Glomerular endothelial cell (primary cell): ENCODE results near the gene STOML3. TPM values are rescaled to one million over a fixed set of nuclear protein-coding genes. Genes with fewer than 3 reads are reported as not detected.

Source experiments
- DNase-seq: peaks from one replicate; pipeline ENCODE4 v3.0.0-alpha.2; 2011; ENCODE audit warnings: low read depth, low spot score; ENCODE audit errors: extremely low read depth
- total RNA-seq: library from RNA; depleted of rRNA; stranded (reverse); fragments of >200 nt; gene quantifications from 2 replicates; pipeline ENCODE4 v1.2.3, GENCODE V29; 2015

The STOML3 gene
- total RNA-seq, 1 donor from 2014 or later, result not detected

- no peak for DNase-seq
Observed at GRCh38 chr13:38993381-38993780, 2.8 kb upstream of the STOML3 start.

GRCh38 chr13:38981096-38981495, 9.5 kb downstream of the STOML3 start:
- no peak for DNase-seq

- DNase-seq, result no peak
Observed at GRCh38 chr13:38980750-38981078, 9.9 kb downstream of the STOML3 start.

- no peak for DNase-seq
Observed at GRCh38 chr13:38979891-38980749, 10.5 kb downstream of the STOML3 start.

GRCh38 chr13:38970380-38971051, 20.1 kb downstream of the STOML3 start:
- DNase-seq, result no peak

GRCh38 chr13:38969187-38969586, 21.4 kb downstream of the STOML3 start:
- no peak for DNase-seq

GRCh38 chr13:38967446-38967845, 23.2 kb downstream of the STOML3 start:
- no peak for DNase-seq

- no peak for DNase-seq
Observed at GRCh38 chr13:38965281-38965680, 25.4 kb downstream of the STOML3 start.

GRCh38 chr13:38960175-38960574, 30.5 kb downstream of the STOML3 start:
- DNase-seq, result no peak

- no peak for DNase-seq
Observed at GRCh38 chr13:38957794-38958592, 32.6 kb downstream of the STOML3 start.

- no peak for DNase-seq
Observed at GRCh38 chr13:38954844-38955243, 35.8 kb downstream of the STOML3 start.

- DNase-seq, result no peak
Observed at GRCh38 chr13:38954291-38954690, 36.3 kb downstream of the STOML3 start.

GRCh38 chr13:38952827-38953226, 37.8 kb downstream of the STOML3 start:
- DNase-seq, result no peak

- DNase-seq, result peak; percentile 74
Observed at GRCh38 chr13:38951525-38952313, 38.9 kb downstream of the STOML3 start.

- DNase-seq, result no peak
Observed at GRCh38 chr13:38950987-38951386, 39.6 kb downstream of the STOML3 start.

- no peak for DNase-seq
Observed at GRCh38 chr13:38947054-38947453, 43.6 kb downstream of the STOML3 start.

- no peak for DNase-seq
Observed at GRCh38 chr13:38944219-38944618, 46.4 kb downstream of the STOML3 start.

GRCh38 chr13:38943231-38943630, 47.4 kb downstream of the STOML3 start:
- DNase-seq, result no peak

GRCh38 chr13:38941353-38941945, 49.2 kb downstream of the STOML3 start:
- no peak for DNase-seq

GRCh38 chr13:38933786-38934185, 56.8 kb downstream of the STOML3 start:
- DNase-seq, result no peak
